CD4-positive, alpha-beta T cell (primary cell): ENCODE results near the gene NCAPG2. TPM values are rescaled to one million over a fixed set of nuclear protein-coding genes. Genes with fewer than 3 reads are reported as not detected.

Experiments used
- ATAC-seq: fragments of 200-7000 bp; cut with Tn5 transposase; one replicate; pipeline ENCODE4 v1.10.0; 2022; ENCODE audit warnings: mild to moderate bottlenecking; ENCODE audit not compliant: poor library complexity
- CTCF ChIA-PET: fragments of 350-600 bp; sonication (Branson Sonifier 250); formaldehyde crosslinking; loops from one replicate; lab custom pipeline; 2021; ENCODE audit warnings: antibody characterized with exemption, inconsistent platforms; lab: Charles Lee
- POLR2A ChIA-PET: fragments of 350-600 bp; sonication (Branson Sonifier 250); formaldehyde crosslinking; loops from one replicate; lab custom pipeline; 2021; ENCODE audit warnings: antibody characterized with exemption, inconsistent platforms; lab: Charles Lee
- DNase-seq, 14 experiments: peaks; one replicate each; pipeline ENCODE4 v3.0.0-alpha.2; 2013 to 2020; ENCODE audit warnings: mixed read lengths in 2 of 14
- H3K27ac ChIP-seq, 2 donors: one replicate each; pipeline versions ENCODE4 v1.5.1 to v1.7.0; 2013; ENCODE audit warnings: low read length in 2 of 2, low read depth in 1 of 2, mild to moderate bottlenecking in 1 of 2
- H3K27me3 ChIP-seq, 2 experiments: 1 replicate in 1 of 2; 2 replicates in 1 of 2; pipeline versions ENCODE4 v1.6.1 to v1.7.0; 2013; ENCODE audit warnings: low read length in 2 of 2, control low read depth in 1 of 2, mild to moderate bottlenecking in 1 of 2, moderate library complexity in 1 of 2; ENCODE audit not compliant: insufficient read depth in 2 of 2, control insufficient read depth in 1 of 2
- H3K36me3 ChIP-seq: one replicate; pipeline ENCODE4 v1.6.1; 2013; ENCODE audit warnings: low read length, control low read depth; ENCODE audit not compliant: insufficient read depth
- H3K4me1 ChIP-seq: one replicate; pipeline ENCODE4 v1.6.1; 2013; ENCODE audit warnings: low read length, control low read depth; ENCODE audit not compliant: insufficient read depth
- H3K4me3 ChIP-seq: one replicate; pipeline ENCODE4 v1.5.1; 2013; ENCODE audit warnings: mild to moderate bottlenecking, low read length, moderate library complexity
- H3K9me3 ChIP-seq, 2 experiments: 1 replicate in 1 of 2; 2 replicates in 1 of 2; pipeline versions ENCODE4 v1.6.1 to v1.7.0; 2013; ENCODE audit warnings: low read length in 2 of 2, mild to moderate bottlenecking in 2 of 2, control low read depth in 1 of 2, moderate library complexity in 1 of 2; ENCODE audit not compliant: control insufficient read depth in 1 of 2, insufficient read depth in 1 of 2
- H3K27ac Mint-ChIP-seq: one replicate; pipeline ENCODE4 v1.8.0; 2020; ENCODE audit warnings: mixed read lengths
- H3K27me3 Mint-ChIP-seq: one replicate; pipeline ENCODE4 v1.8.0; 2021; ENCODE audit warnings: mixed read lengths
- H3K36me3 Mint-ChIP-seq: one replicate; pipeline ENCODE4 v1.8.0; 2021; ENCODE audit warnings: low read depth, mixed read lengths
- H3K4me1 Mint-ChIP-seq: one replicate; pipeline ENCODE4 v1.8.0; 2021; ENCODE audit warnings: low read depth, mixed read lengths
- H3K4me3 Mint-ChIP-seq: one replicate; pipeline ENCODE4 v1.8.0; 2020; ENCODE audit warnings: mild to moderate bottlenecking, mixed read lengths
- H3K9me3 Mint-ChIP-seq: one replicate; pipeline ENCODE4 v1.8.0; 2020; ENCODE audit warnings: mixed read lengths
- CTCF ChIP-seq: fragments of 200-600 bp; IDR thresholded peaks from one replicate; pipeline ENCODE4 v1.8.0; 2022; ENCODE audit warnings: antibody characterized with exemption, mild to moderate bottlenecking
- intact Hi-C, 2 experiments: fragments of 100-400 bp; cut with DNase I in 1 of 2; cut with micrococcal nuclease in 1 of 2; formaldehyde crosslinking; loops; one replicate each; pipeline versions ENCODE4 v1.15.1 to v1.9.0; 2023 to 2025; cut with DNase I, micrococcal nuclease
- total RNA-seq, 174 experiments: library from RNA in 2 of 174; stranded (reverse) in 2 of 174; gene quantifications; one replicate each; pipeline ENCODE4 v1.2.3 and lab custom pipeline; 2021 to 2026

The NCAPG2 gene
- total RNA-seq, 2 experiments from 2014 or later = 9.9 to 11.8 TPM

GRCh38 chr7:158745057-158745715 is 40.6 kb upstream of the NCAPG2 start:
- H3K4me1 ChIP-seq = no peaks in the 10 kb centered on the region
- H3K36me3 ChIP-seq = peaks cover 92% of the 10 kb centered on the region
- ATAC-seq (no peak), DNase-seq (no peak)
- CTCF ChIA-PET = no interaction called here
- intact Hi-C loops = no loop called here
- Mint-ChIP-seq H3K4me1 (no peaks in the 10 kb centered on the region), H3K27me3 (no peaks in the 10 kb centered on the region), H3K9me3 (no peaks in the 10 kb centered on the region), H3K4me3 (no peak overlapping the region), H3K36me3 (peaks cover 99% of the 10 kb centered on the region), H3K27ac (no peak overlapping the region)
- H3K27me3 ChIP-seq = no peaks in the 10 kb centered on the region
- no peak overlapping the region for H3K4me3 ChIP-seq
- H3K9me3 ChIP-seq = no peaks in the 10 kb centered on the region
- H3K27ac ChIP-seq = no peak overlapping the region
- no peak for TF ChIP-seq CTCF
- POLR2A ChIA-PET = no interaction called here

- H3K36me3 ChIP-seq = peaks cover 95% of the 10 kb centered on the region
Observed at GRCh38 chr7:158744070-158744469, 39.5 kb upstream of the NCAPG2 start.

GRCh38 chr7:158743219-158743618 is 38.6 kb upstream of the NCAPG2 start:
- no peak for DNase-seq
- Histone ChIP-seq H3K27me3 (no peaks in the 10 kb centered on the region), H3K4me3 (no peak overlapping the region), H3K9me3 (no peaks in the 10 kb centered on the region), H3K4me1 (no peaks in the 10 kb centered on the region), H3K36me3 (peaks cover 94% of the 10 kb centered on the region), H3K27ac (no peak overlapping the region)
- Mint-ChIP-seq H3K4me3 (no peak overlapping the region), H3K36me3 (peaks cover 98% of the 10 kb centered on the region), H3K4me1 (no peaks in the 10 kb centered on the region), H3K9me3 (no peaks in the 10 kb centered on the region), H3K27ac (no peak overlapping the region), H3K27me3 (no peaks in the 10 kb centered on the region)
- TF ChIP-seq CTCF = no peak
- intact Hi-C loops = no loop called here
- POLR2A ChIA-PET = no interaction called here
- ATAC-seq = no peak
- CTCF ChIA-PET = interaction anchor here (1.9 kb wide), 1 partner anchor 9 kb away, joined by 6 read pairs; no protein-coding TSS in a partner anchor

More at GRCh38 chr7:158744070-158744469, 39.5 kb upstream of the NCAPG2 start:
- no peaks in the 10 kb centered on the region for H3K4me1 ChIP-seq
- H3K4me3 Mint-ChIP-seq = no peak overlapping the region
- no peak for ATAC-seq
- no peak overlapping the region for H3K27ac ChIP-seq
- TF ChIP-seq CTCF = no peak
- DNase-seq = no peak
- no peaks in the 10 kb centered on the region for H3K9me3 Mint-ChIP-seq
- intact Hi-C loops = no loop called here
- H3K4me1 Mint-ChIP-seq = no peaks in the 10 kb centered on the region
- H3K9me3 ChIP-seq = no peaks in the 10 kb centered on the region
- no peak overlapping the region for H3K4me3 ChIP-seq
- no peaks in the 10 kb centered on the region for H3K27me3 Mint-ChIP-seq
- ChIA-PET POLR2A (no interaction called here), CTCF (interaction anchor here (1.9 kb wide), 1 partner anchor 10 kb away, joined by 6 read pairs; no protein-coding TSS in a partner anchor)
- H3K36me3 Mint-ChIP-seq = peaks cover 98% of the 10 kb centered on the region
- peak overlapping the region; percentile 47 for H3K27ac Mint-ChIP-seq
- H3K27me3 ChIP-seq = no peaks in the 10 kb centered on the region
